BE2C (cell line): ENCODE data around the gene BHMT.
"Not testable (repeated sequence)": the region's sequence is repeated elsewhere in the genome, so short reads cannot be mapped to it uniquely, and the experiment has no call there.

Source experiments
- DNase-seq: peaks from one replicate; pipeline ENCODE4 v3.0.0-alpha.2; 2020
- H3K27me3 ChIP-seq: fragments of 250-450 bp; sonication (Bioruptor Pico); 2 replicates; pipeline ENCODE4 v1.5.1; 2020; ENCODE audit warnings: mild to moderate bottlenecking
- H3K36me3 ChIP-seq: fragments of 250-450 bp; sonication (Bioruptor Pico); 2 replicates; pipeline ENCODE4 v1.5.1; 2020; ENCODE audit warnings: mild to moderate bottlenecking
- H3K4me1 ChIP-seq: fragments of 250-450 bp; sonication (Bioruptor Pico); 2 replicates; pipeline ENCODE4 v1.5.1; 2020
- H3K4me3 ChIP-seq: 2 replicates; pipeline ENCODE4 v1.5.1; 2011; ENCODE audit warnings: low read depth, low read length
- H3K9me3 ChIP-seq: fragments of 250-450 bp; sonication (Bioruptor Pico); 2 replicates; pipeline ENCODE4 v1.5.1; 2020
- TF ChIP-seq, protein P1 (sequence below): IDR thresholded peaks from 2 replicates; pipeline ENCODE4 v1.5.1; 2012; ENCODE audit warnings: mild to moderate bottlenecking, low read depth, low read length

The BHMT gene

DNA sequence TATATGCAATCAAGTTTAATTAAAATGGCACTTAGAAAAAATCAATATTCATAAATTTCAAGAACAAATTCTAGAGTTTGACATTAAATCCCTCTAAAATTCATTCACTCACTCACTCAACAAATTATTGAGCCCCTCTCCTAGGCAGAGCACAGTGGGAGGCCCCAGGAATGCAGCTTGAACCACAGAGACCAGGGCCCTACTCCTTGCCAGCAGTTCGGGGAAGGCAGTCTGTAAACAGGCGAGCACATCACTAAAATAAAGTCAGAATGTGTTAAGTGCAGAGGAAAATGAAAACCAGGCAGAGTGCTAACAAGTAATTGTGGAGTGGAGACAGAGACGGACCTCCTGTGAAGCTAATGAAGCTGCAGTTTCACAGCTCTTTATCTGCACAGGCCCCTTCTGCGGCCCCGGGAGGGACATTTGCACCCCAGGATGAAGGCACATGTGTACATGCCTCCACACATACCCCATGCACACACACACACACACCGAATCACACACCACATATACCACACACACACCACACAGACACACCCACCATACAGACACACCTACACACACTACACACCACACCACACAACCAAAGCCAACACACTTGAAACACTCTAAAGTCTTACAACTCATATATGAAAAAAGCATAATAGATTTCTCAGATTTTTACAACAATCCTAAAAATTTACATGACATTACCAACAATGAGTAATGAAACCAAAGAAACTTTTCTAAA is 40.5 kb downstream of the BHMT start:
- DNase-seq = no peak
- Histone ChIP-seq H3K9me3 (no peaks in the 10 kb centered on the region), H3K27me3 (no peaks in the 10 kb centered on the region), H3K36me3 (no peaks in the 10 kb centered on the region), H3K4me1 (no peaks in the 10 kb centered on the region), H3K4me3 (no peak overlapping the region)
- TF ChIP-seq, protein P1, sequence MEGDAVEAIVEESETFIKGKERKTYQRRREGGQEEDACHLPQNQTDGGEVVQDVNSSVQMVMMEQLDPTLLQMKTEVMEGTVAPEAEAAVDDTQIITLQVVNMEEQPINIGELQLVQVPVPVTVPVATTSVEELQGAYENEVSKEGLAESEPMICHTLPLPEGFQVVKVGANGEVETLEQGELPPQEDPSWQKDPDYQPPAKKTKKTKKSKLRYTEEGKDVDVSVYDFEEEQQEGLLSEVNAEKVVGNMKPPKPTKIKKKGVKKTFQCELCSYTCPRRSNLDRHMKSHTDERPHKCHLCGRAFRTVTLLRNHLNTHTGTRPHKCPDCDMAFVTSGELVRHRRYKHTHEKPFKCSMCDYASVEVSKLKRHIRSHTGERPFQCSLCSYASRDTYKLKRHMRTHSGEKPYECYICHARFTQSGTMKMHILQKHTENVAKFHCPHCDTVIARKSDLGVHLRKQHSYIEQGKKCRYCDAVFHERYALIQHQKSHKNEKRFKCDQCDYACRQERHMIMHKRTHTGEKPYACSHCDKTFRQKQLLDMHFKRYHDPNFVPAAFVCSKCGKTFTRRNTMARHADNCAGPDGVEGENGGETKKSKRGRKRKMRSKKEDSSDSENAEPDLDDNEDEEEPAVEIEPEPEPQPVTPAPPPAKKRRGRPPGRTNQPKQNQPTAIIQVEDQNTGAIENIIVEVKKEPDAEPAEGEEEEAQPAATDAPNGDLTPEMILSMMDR = no peak

DNA sequence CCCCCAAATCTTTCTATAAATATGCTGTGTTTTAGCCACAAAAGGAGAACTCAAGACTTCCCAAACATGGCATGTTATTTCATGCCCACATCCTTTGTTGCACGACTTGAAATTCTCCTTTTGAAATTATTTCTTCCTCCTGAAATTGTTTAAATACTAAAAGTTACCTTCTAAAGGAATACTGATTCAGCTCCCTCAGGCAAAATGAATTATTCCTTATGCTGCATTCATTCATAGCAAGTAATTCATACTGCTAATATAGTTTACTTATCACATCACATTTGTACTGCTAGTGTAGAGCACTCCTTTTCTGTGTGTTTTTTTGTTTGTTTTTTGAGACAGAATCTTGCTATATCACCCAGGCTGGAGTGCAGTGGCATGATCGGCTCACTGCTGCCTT is 45.7 kb downstream of the BHMT start:
- Histone ChIP-seq H3K36me3 (no peaks in the 10 kb centered on the region), H3K27me3 (no peaks in the 10 kb centered on the region), H3K4me1 (no peaks in the 10 kb centered on the region), H3K4me3 (no peak overlapping the region), H3K9me3 (no peaks in the 10 kb centered on the region)
- DNase-seq = no peak
- TF ChIP-seq, protein P1 = no peak

DNA sequence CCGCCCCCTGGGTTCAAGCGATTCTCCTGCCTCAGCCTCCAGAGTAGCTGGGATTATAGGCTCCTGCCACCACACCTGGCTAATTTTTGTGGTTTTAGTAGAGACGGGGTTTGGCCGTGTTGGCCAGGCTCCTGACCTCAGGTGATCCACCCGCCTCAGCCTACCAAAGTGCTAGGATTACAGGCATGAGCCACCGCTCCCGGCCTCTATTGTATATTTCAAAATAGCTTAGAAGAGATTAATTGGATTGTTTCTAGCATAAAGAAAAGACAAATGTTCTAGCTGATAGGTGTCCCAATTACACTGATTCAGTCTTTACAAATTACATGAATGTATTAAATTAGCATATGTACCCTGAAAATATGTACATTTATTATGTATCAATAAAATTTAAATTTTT is 50.0 kb downstream of the BHMT start:
- H3K27me3 ChIP-seq, DNase-seq, H3K4me3 ChIP-seq, H3K36me3 ChIP-seq, H3K9me3 ChIP-seq, H3K4me1 ChIP-seq: not testable (repeated sequence)

DNA sequence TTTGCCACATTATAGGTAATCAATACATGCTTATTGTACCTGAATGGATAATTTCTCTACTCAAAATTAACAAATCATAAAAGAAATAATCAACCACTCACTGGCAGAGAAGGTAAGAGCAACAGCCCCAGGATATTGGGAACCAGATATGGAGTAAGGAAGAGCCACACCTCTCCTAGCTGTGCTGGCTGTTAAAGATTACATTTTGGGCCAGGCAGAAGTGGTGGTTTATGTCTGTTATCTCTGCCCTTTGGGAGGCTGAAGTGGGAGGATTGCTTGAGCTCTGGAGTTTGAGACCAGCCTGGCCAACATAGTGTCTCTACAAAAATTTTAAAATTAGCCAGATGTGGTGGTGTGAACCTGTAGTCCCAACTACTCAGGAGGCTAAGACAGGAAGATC is 56.4 kb downstream of the BHMT start:
- TF ChIP-seq, protein P1 = no peak
- H3K36me3 ChIP-seq = no peaks in the 10 kb centered on the region
- no peaks in the 10 kb centered on the region for H3K27me3 ChIP-seq
- H3K4me1 ChIP-seq = no peaks in the 10 kb centered on the region
- no peaks in the 10 kb centered on the region for H3K9me3 ChIP-seq
- H3K4me3 ChIP-seq = no peak overlapping the region
- DNase-seq = no peak

DNA sequence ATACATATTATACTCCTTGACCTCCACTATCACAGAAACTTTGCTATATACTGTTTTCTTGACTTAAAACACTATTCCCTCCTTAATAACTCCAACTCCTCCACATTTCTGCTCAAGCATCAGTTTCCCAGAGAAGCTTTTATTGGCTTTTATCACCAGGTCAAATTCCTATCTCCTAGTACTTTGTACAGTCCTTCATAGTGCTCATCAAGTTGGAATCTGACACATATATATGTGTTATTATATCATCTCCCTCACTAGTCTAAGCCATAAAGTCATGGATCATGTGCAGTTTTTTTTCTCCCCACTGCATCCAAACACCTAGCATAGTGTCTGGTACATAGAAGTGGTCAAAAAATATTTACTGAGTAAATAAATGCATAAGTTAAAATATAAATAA is 59.1 kb downstream of the BHMT start:
- TF ChIP-seq, protein P1 = no peak
- no peak for DNase-seq
- H3K4me3 ChIP-seq = no peak overlapping the region
- no peaks in the 10 kb centered on the region for H3K9me3 ChIP-seq
- no peaks in the 10 kb centered on the region for H3K4me1 ChIP-seq
- no peaks in the 10 kb centered on the region for H3K27me3 ChIP-seq
- H3K36me3 ChIP-seq = no peaks in the 10 kb centered on the region

DNA sequence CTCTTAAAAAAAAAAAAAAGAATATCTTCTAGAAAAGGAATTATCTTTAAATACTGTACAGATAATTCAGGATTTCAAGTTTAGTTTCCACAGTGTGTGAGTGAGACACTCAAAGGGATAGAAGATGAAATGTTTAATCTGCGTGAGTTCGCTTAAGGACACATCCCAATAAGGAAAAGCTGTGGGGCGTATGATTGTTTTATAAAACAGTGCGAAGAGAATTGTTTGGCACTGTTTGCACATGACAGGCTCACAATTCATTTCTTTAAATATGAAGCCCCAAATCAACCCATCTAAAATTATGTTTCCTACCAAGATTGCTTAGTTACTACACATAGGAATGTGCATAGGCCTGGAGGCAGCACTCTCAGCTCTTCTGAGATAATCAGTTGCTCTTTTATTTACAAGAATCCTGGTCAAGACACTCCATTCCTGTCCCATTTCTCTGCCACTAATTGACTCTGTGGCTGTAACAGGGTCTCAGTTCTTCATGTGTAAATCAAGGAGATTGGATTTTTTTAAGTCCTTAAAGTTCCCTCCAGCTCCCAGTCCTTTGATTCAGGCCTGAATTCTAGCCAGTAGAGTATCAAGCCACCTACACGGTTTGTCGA is 60.1 kb downstream of the BHMT start:
- TF ChIP-seq, protein P1 = no peak

More for the DNA sequence above, 60.1 kb downstream of the BHMT start:
- DNase-seq = no peak
- Histone ChIP-seq H3K27me3 (no peaks in the 10 kb centered on the region), H3K4me1 (no peaks in the 10 kb centered on the region), H3K4me3 (no peak overlapping the region), H3K36me3 (no peaks in the 10 kb centered on the region), H3K9me3 (no peaks in the 10 kb centered on the region)
